GM12891 (cell line): ENCODE data around the gene MTRF1L.
"Not testable (repeated sequence)": the region's sequence is repeated elsewhere in the genome, so short reads cannot be mapped to it uniquely, and the experiment has no call there.

Experiments
- PAX5 ChIP-seq: IDR thresholded peaks from 2 replicates; pipeline ENCODE4 v1.6.1; 2011; ENCODE audit warnings: low read length, moderate library complexity, mild to moderate bottlenecking; ENCODE audit not compliant: insufficient read depth, severe bottlenecking
- POLR2A ChIP-seq: IDR thresholded peaks from 2 replicates; pipeline ENCODE4 v1.6.1; 2011; ENCODE audit warnings: low read depth, low read length, control low read depth
- POLR2AphosphoS5 ChIP-seq: IDR thresholded peaks from 2 replicates; pipeline ENCODE4 v1.6.1; 2011; ENCODE audit warnings: low read depth, low read length, control low read depth
- POU2F2 ChIP-seq: IDR thresholded peaks from 2 replicates; pipeline ENCODE4 v1.6.1; 2011; ENCODE audit warnings: low read depth, mild to moderate bottlenecking, control low read depth, low read length, moderate library complexity
- SPI1 ChIP-seq: IDR thresholded peaks from 2 replicates; pipeline ENCODE4 v1.6.1; 2011; ENCODE audit warnings: low read depth, low read length, control low read depth
- TAF1 ChIP-seq: IDR thresholded peaks from 2 replicates; pipeline ENCODE4 v1.6.1; 2011; ENCODE audit warnings: low read depth, low read length, control low read depth

- not testable (repeated sequence) for TF ChIP-seq TAF1, POLR2AphosphoS5, POLR2A, POU2F2, SPI1, PAX5
Observed at GRCh38 chr6:152999538-152999937, 3.0 kb downstream of the MTRF1L start.
